Cardiac muscle cell (in vitro differentiated cells and primary cell): ENCODE measurements around the gene SZRD1. TPM values are rescaled to one million over a fixed set of nuclear protein-coding genes. Genes with fewer than 3 reads are reported as not detected.

Experiments used
- DNase-seq, 2 donors: peaks; one replicate each; pipeline versions ENCODE4 v3.0.0 to v3.0.0-alpha.2; 2010 to 2017; ENCODE audit warnings: low read depth in 1 of 2, low spot score in 1 of 2
- H3K27ac ChIP-seq: fragments of 200-600 bp; sonication (generic); 2 replicates; pipeline ENCODE4 v1.5.1; 2016
- H3K27me3 ChIP-seq: fragments of 200-600 bp; sonication (generic); 2 replicates; pipeline ENCODE4 v1.6.0; 2016; ENCODE audit warnings: control low read depth
- H3K36me3 ChIP-seq: fragments of 200-600 bp; sonication (generic); 2 replicates; pipeline ENCODE4 v1.5.1; 2016; ENCODE audit warnings: control low read depth
- H3K4me1 ChIP-seq: fragments of 200-600 bp; sonication (generic); 2 replicates; pipeline ENCODE4 v1.8.1; 2017; ENCODE audit warnings: low read depth, mild to moderate bottlenecking, mixed run types
- H3K4me3 ChIP-seq: fragments of 200-600 bp; sonication (generic); 2 replicates; pipeline ENCODE4 v1.5.1; 2016; ENCODE audit warnings: mild to moderate bottlenecking
- H3K9me3 ChIP-seq: fragments of 200-600 bp; sonication (generic); 2 replicates; pipeline ENCODE4 v1.5.1; 2017; ENCODE audit warnings: low read depth, mild to moderate bottlenecking, control low read depth
- polyA plus RNA-seq: library from polyadenylated mRNA; unstranded; fragments of >200 nt; fragmentation: Nextera tagmentation; extraction: Ambion mirVana; gene quantifications from 2 replicates; pipeline ENCODE4 v1.2.1, GENCODE V29; 2016
- total RNA-seq: library from RNA; depleted of rRNA; stranded (reverse); fragments of >200 nt; gene quantifications from 2 replicates; pipeline ENCODE4 v1.2.3, GENCODE V29; 2016
- TF ChIP-seq, protein P1 (sequence below): IDR thresholded peaks from 2 replicates; pipeline ENCODE4 v1.5.1; 2012; ENCODE audit warnings: low read depth, mild to moderate bottlenecking, low read length

The SZRD1 gene
- total and polyA plus RNA-seq, 2 experiments from 2014 or later: 53.1 to 81.7 TPM

DNA sequence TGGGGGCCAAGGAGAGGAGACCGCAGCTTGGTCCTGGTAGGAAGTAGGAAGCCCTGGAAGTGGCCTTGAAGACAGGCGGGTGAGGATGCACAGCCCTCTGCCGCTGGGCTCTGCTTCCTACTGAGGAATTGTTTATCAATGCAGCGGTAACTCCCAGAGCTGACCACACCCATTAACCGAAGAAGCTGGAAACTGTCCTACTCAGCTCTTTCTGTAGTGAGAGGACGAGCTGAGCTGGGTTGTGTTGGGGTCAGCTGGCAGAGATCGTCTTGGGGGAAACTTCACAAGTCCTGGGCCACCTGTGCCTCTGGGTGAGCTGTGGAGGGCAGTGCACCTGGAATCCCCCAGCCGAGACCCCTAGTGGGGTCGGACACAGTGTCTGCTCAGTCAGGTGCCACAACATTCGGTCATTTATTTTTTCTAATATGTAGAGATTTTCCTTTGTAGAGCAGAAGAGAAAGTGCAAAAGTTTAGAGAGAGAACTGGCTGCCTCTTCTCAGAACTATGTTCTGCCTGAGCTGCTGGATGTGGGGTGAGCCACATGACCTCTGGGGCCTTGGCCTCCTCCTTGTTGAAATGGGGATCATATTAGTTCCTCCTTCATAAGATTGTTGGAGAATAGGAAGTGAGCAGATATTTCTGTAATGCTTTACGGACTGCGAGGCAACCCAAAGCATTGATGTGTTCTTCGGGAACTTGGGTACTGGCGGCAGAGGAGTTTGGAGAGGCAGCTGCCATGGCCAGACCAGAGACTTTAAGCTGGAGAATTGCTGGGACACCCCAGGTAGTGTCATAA lies 77.1 kb downstream of the SZRD1 start:
- Histone ChIP-seq H3K27me3 (no peaks in the 10 kb centered on the region), H3K4me1 (peaks cover 7% of the 10 kb centered on the region), H3K9me3 (no peaks in the 10 kb centered on the region), H3K27ac (no peak overlapping the region), H3K36me3 (peaks cover 29% of the 10 kb centered on the region), H3K4me3 (no peak overlapping the region)
- TF ChIP-seq, protein P1, sequence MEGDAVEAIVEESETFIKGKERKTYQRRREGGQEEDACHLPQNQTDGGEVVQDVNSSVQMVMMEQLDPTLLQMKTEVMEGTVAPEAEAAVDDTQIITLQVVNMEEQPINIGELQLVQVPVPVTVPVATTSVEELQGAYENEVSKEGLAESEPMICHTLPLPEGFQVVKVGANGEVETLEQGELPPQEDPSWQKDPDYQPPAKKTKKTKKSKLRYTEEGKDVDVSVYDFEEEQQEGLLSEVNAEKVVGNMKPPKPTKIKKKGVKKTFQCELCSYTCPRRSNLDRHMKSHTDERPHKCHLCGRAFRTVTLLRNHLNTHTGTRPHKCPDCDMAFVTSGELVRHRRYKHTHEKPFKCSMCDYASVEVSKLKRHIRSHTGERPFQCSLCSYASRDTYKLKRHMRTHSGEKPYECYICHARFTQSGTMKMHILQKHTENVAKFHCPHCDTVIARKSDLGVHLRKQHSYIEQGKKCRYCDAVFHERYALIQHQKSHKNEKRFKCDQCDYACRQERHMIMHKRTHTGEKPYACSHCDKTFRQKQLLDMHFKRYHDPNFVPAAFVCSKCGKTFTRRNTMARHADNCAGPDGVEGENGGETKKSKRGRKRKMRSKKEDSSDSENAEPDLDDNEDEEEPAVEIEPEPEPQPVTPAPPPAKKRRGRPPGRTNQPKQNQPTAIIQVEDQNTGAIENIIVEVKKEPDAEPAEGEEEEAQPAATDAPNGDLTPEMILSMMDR: no peak
- no peak for DNase-seq

DNA sequence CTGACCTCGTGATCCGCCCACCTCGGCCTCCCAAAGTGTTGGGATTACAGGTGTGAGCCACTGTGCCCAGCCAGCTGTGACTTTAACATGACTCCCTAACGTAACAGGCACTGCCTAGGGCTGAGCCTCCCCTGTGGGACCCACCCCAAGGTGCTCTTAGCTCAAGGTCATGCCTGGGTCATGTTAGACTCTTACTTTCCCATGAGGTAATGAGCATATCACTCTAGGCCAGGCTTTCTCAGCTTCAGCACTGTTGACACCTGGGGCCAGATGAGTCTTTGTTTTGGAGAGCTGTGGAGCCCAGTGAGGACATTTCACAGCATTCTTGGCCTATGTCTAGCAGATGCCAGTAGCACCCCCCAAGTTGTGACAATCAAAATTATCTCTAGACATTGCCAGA lies 78.0 kb downstream of the SZRD1 start:
- Histone ChIP-seq H3K9me3 (no peaks in the 10 kb centered on the region), H3K27ac (no peak overlapping the region), H3K4me3 (no peak overlapping the region), H3K4me1 (peaks cover 7% of the 10 kb centered on the region), H3K36me3 (peaks cover 35% of the 10 kb centered on the region), H3K27me3 (no peaks in the 10 kb centered on the region)
- TF ChIP-seq, protein P1: no peak
- DNase-seq: no peak

DNA sequence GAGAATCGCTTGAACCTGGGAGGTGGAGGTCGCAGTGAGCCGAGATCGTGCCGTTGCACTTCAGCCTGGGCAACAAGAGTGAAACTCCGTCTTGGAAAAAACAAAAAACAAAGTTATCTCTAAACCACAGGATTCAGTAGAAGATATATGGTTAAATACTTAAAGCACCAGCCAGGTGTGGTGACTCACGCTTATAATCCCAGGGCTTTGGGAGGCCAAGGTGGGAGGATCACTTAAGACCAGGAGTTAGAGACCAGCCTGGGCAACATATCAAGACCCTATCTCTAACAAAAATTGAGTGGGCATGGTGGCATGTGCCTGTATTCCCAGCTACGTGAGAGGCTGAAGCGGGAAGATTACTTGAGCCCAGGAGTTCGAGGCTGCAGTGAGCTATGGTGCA lies 79.1 kb downstream of the SZRD1 start:
- no peak overlapping the region for H3K27ac ChIP-seq
- DNase-seq: no peak
- no peaks in the 10 kb centered on the region for H3K27me3 ChIP-seq
- no peaks in the 10 kb centered on the region for H3K9me3 ChIP-seq
- TF ChIP-seq, protein P1: no peak
- H3K4me3 ChIP-seq: no peak overlapping the region
- H3K36me3 ChIP-seq: peaks cover 44% of the 10 kb centered on the region
- peaks cover 7% of the 10 kb centered on the region for H3K4me1 ChIP-seq

DNA sequence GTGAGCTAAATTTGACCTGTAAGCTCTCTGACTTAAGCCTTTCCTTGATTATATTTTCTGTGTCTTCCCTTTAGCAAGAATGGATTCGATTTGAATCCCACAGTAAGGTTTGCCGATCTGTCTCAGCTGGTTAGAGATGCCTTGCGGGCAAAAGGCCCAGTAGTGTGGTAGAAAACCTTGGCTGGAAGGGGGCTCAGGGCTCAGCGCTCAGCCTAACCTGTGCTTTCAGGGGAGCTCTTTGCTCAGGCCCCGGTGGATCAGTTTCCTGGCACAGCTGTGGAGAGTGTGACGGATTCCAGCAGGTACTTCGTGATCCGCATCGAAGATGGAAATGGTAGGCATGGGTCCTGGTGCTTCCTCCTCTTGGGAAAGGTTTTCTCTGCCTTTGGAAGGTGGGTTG lies 80.6 kb downstream of the SZRD1 start:
- TF ChIP-seq, protein P1: no peak
- H3K27me3 ChIP-seq: no peaks in the 10 kb centered on the region
- no peaks in the 10 kb centered on the region for H3K9me3 ChIP-seq
- H3K4me1 ChIP-seq: no peaks in the 10 kb centered on the region
- H3K36me3 ChIP-seq: peaks cover 48% of the 10 kb centered on the region
- no peak overlapping the region for H3K4me3 ChIP-seq
- H3K27ac ChIP-seq: no peak overlapping the region
- no peak for DNase-seq

Other genes starting within 250 kb of the SZRD1 start
- 21.6 and 26.2 TPM in 2 replicates for gene EPHA2, start 211.2 kb upstream of the SZRD1 start, total RNA-seq
- gene EPHA2, start 211.2 kb upstream of the SZRD1 start, polyA plus RNA-seq: 9.8 and 14.0 TPM in 2 replicates
- 3.5 and 4.0 TPM in 2 replicates for gene ARHGEF19, start 154.6 kb upstream of the SZRD1 start, total RNA-seq
- gene ARHGEF19, start 154.6 kb upstream of the SZRD1 start, polyA plus RNA-seq: 6.7 and 11.6 TPM in 2 replicates
- gene CPLANE2, start 130.1 kb upstream of the SZRD1 start, total RNA-seq: 20.5 and 26.5 TPM in 2 replicates
- 7.2 and 9.1 TPM in 2 replicates for gene CPLANE2, start 130.1 kb upstream of the SZRD1 start, polyA plus RNA-seq
- 28.6 and 34.7 TPM in 2 replicates for gene FBXO42, start 14.8 kb upstream of the SZRD1 start, total RNA-seq
- 37.7 and 40.8 TPM in 2 replicates for gene FBXO42, start 14.8 kb upstream of the SZRD1 start, polyA plus RNA-seq
- 0.18 TPM in 1 of 2 replicates, not detected in the other for gene SPATA21, start 70.2 kb downstream of the SZRD1 start, total RNA-seq
- gene SPATA21, start 70.2 kb downstream of the SZRD1 start, polyA plus RNA-seq: not detected in 2 replicates
- 34.4 and 41.0 TPM in 2 replicates for gene NECAP2, start 73.5 kb downstream of the SZRD1 start, total RNA-seq
- 38.4 and 42.6 TPM in 2 replicates for gene NECAP2, start 73.5 kb downstream of the SZRD1 start, polyA plus RNA-seq
- gene RNU1-1, start 147.0 kb downstream of the SZRD1 start, total RNA-seq: under 0.01 TPM in 2 replicates
- gene RNU1-1, start 147.0 kb downstream of the SZRD1 start, polyA plus RNA-seq: 3.8 TPM in 1 of 2 replicates, not detected in the other
- 32.7 and 42.8 TPM in 2 replicates for gene NBPF1, start 246.3 kb downstream of the SZRD1 start, total RNA-seq
- gene NBPF1, start 246.3 kb downstream of the SZRD1 start, polyA plus RNA-seq: 52.1 and 57.6 TPM in 2 replicates